ENCODE measurements around the gene LGALS9.

GRCh38 chr17:27659683-27660082 is 28.7 kb downstream of the LGALS9 start:
- TF ChIP-seq CTCF (IDR thresholded peaks at IDR 0.05) (no peak), POLR2A (IDR thresholded peaks at IDR 0.05) (no peak)

Data from Peyer's patch (tissue), 4 donors.